PC-3 (cell line): Measurements from ENCODE around the gene PRSS3. TPM values are rescaled to one million over a fixed set of nuclear protein-coding genes. Genes with fewer than 3 reads are reported as not detected.
A peak's percentile ranks its signal among the peaks of the same experiment; 100 is the strongest.
"Not testable (repeated sequence)": the region's sequence is repeated elsewhere in the genome, so short reads cannot be mapped to it uniquely, and the experiment has no call there.

Experiments used
- ATAC-seq: fragments of 200-7000 bp; cut with Tn5 transposase; 2 replicates; pipeline ENCODE4 v1.9.1; 2020; ENCODE audit warnings: mild to moderate bottlenecking, moderate library complexity
- Bru-seq: library from RNA; stranded (reverse); fragments of 400-500 nt; gene quantifications from one replicate; lab custom pipeline; 2021; lab: Mats Ljungman, UMichigan
- BruChase-seq, 2 experiments: library from RNA; stranded (reverse); fragments of 400-500 nt; gene quantifications; one replicate each; lab custom pipeline; 2021; lab: Mats Ljungman, UMichigan
- BruUV-seq: library from RNA; stranded (reverse); fragments of 400-500 nt; replicated peaks from 2 replicates; lab custom pipeline; 2021; lab: Mats Ljungman, UMichigan
- CTCF ChIA-PET: fragments of 300-600 bp; sonication (Branson Sonifier 250); formaldehyde crosslinking; loops from one replicate; lab custom pipeline; 2022; ENCODE audit warnings: antibody characterized with exemption; lab: Charles Lee
- POLR2A ChIA-PET: fragments of 300-600 bp; sonication (Branson Sonifier 250); formaldehyde crosslinking; loops from one replicate; lab custom pipeline; 2022; ENCODE audit warnings: antibody characterized with exemption; ENCODE audit not compliant: unreplicated experiment; lab: Charles Lee
- DNase-seq: peaks from one replicate; pipeline ENCODE4 v3.0.0-alpha.2; 2015
- H2AFZ ChIP-seq: fragments of 300-600 bp; sonication (generic); 2 replicates; pipeline ENCODE4 v1.6.0; 2016; ENCODE audit warnings: antibody characterized with exemption, low read length
- H3F3A ChIP-seq: fragments of 300-600 bp; sonication (generic); one replicate; pipeline ENCODE4 v1.6.0; 2017; ENCODE audit warnings: antibody characterized with exemption, low read length, control low read depth, mild to moderate bottlenecking; ENCODE audit not compliant: unreplicated experiment
- H3K27ac ChIP-seq: fragments of 300-600 bp; sonication (generic); 2 replicates; pipeline ENCODE4 v1.5.1; 2016; ENCODE audit warnings: mild to moderate bottlenecking, low read length
- H3K27me3 ChIP-seq: fragments of 300-600 bp; sonication (generic); 2 replicates; pipeline ENCODE4 v1.6.1; 2016; ENCODE audit warnings: low read length, mixed read lengths
- H3K36me3 ChIP-seq: fragments of 300-600 bp; sonication (generic); 2 replicates; pipeline ENCODE4 v1.6.1; 2016; ENCODE audit warnings: low read depth, mixed run types, low read length, mixed read lengths
- H3K4me1 ChIP-seq: fragments of 300-600 bp; sonication (generic); 2 replicates; pipeline ENCODE4 v1.5.1; 2016; ENCODE audit warnings: low read length; ENCODE audit not compliant: insufficient read depth
- H3K4me2 ChIP-seq: fragments of 300-600 bp; sonication (generic); 2 replicates; pipeline ENCODE4 v1.6.0; 2016; ENCODE audit warnings: low read length
- H3K4me3 ChIP-seq: fragments of 300-600 bp; sonication (generic); 2 replicates; pipeline ENCODE4 v1.5.1; 2016; ENCODE audit warnings: mild to moderate bottlenecking, low read length, mixed read lengths
- H3K79me2 ChIP-seq: fragments of 300-600 bp; sonication (generic); 2 replicates; pipeline ENCODE4 v1.6.1; 2017; ENCODE audit warnings: low read length, mixed read lengths
- H3K9ac ChIP-seq: fragments of 300-600 bp; sonication (generic); 2 replicates; pipeline ENCODE4 v1.6.0; 2016; ENCODE audit warnings: mild to moderate bottlenecking, low read length
- H3K9me2 ChIP-seq: fragments of 300-600 bp; sonication (generic); replicated peaks from 2 replicates; pipeline ENCODE4 v1.6.1; 2016; ENCODE audit warnings: mixed run types, low read length, mixed read lengths
- H3K9me3 ChIP-seq: fragments of 300-600 bp; sonication (generic); 2 replicates; pipeline ENCODE4 v1.6.1; 2016; ENCODE audit warnings: low read length, mixed read lengths
- H4K20me1 ChIP-seq: fragments of 300-600 bp; sonication (generic); 2 replicates; pipeline ENCODE4 v1.6.1; 2016; ENCODE audit warnings: low read length, mixed read lengths
- EZH2 ChIP-seq: fragments of 300-600 bp; sonication (generic); IDR thresholded peaks from one replicate; pipeline ENCODE4 v1.6.1; 2017; ENCODE audit warnings: antibody characterized with exemption, mild to moderate bottlenecking, low read length; ENCODE audit not compliant: unreplicated experiment
- EZH2phosphoT487 ChIP-seq: fragments of 300-600 bp; sonication (generic); IDR thresholded peaks from 2 replicates; pipeline ENCODE4 v1.6.1; 2018; ENCODE audit warnings: mild to moderate bottlenecking, antibody characterized with exemption, low read length, borderline replicate concordance
- intact Hi-C: fragments of 100-400 bp; cut with micrococcal nuclease; formaldehyde crosslinking; loops from 2 replicates; pipeline ENCODE4 v1.9.0; 2023
- long read RNA-seq: library from polyadenylated mRNA; unstranded; transcript quantifications from one replicate; pipeline ENCODE4 v2.0.0, GENCODE V29; 2021; ENCODE audit not compliant: unreplicated experiment
- total RNA-seq: library from RNA; depleted of rRNA; stranded (reverse); fragments of >200 nt; gene quantifications from 2 replicates; pipeline ENCODE4 v1.2.3, GENCODE V29; 2014; rRNA removed
- TF ChIP-seq, protein P1 (sequence below): fragments of 300-600 bp; sonication (generic); conservative IDR thresholded peaks from 2 replicates; pipeline ENCODE4 v1.5.1; 2017; ENCODE audit warnings: antibody characterized with exemption, low read depth, mild to moderate bottlenecking, low read length

The PRSS3 gene
- total RNA-seq: 225 and 240 TPM in 2 replicates
- Bru-seq, nascent RNA: percentile 98 among the genes with signal in this experiment
- percentile 90 among the genes with signal in this experiment for BruChase-seq, experiment 1, labeled RNA remaining after a 6-hour chase
- percentile 95 among the genes with signal in this experiment for BruChase-seq, experiment 2, labeled RNA remaining after a 2-hour chase
- long read RNA-seq, transcript PRSS3-202 (5 exons, 966 nt): major isoform, 278 of 368 reads
- long read RNA-seq, partial matches to known transcripts: 50 of 368 reads
- long read RNA-seq, other reads (novel, unspliced or antisense): 38 of 368 reads

DNA sequence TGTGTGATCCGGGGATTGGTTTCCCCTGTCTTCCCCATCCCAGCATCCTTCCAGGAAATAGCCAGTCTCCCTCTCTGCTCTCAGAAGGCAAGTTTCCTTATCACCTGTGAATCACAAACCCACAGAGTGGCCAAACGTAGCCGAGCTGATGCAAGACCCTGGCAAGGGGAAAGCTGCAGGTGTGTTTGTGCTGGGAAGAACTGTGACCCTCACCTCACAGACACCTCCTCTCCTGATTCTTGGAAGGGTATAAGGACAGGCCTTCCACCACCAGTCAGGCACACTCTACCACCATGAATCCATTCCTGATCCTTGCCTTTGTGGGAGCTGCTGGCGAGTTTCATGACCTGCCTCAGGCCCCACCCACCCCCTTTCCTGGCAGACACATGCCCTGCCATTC is at the start of gene PRSS3:
Gene PRSS3, plus strand, starts transcription at position 281 of the 400 bp plus-strand sequence. Its CDS starts 13 bp downstream, at position 294.
- no TSS peak for BruUV-seq
- no peaks in the 10 kb centered on the region for H3K27me3 ChIP-seq
- ChIA-PET POLR2A (no interaction called here), CTCF (no interaction called here)
- TF ChIP-seq, protein P1, sequence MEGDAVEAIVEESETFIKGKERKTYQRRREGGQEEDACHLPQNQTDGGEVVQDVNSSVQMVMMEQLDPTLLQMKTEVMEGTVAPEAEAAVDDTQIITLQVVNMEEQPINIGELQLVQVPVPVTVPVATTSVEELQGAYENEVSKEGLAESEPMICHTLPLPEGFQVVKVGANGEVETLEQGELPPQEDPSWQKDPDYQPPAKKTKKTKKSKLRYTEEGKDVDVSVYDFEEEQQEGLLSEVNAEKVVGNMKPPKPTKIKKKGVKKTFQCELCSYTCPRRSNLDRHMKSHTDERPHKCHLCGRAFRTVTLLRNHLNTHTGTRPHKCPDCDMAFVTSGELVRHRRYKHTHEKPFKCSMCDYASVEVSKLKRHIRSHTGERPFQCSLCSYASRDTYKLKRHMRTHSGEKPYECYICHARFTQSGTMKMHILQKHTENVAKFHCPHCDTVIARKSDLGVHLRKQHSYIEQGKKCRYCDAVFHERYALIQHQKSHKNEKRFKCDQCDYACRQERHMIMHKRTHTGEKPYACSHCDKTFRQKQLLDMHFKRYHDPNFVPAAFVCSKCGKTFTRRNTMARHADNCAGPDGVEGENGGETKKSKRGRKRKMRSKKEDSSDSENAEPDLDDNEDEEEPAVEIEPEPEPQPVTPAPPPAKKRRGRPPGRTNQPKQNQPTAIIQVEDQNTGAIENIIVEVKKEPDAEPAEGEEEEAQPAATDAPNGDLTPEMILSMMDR: no peak
- TF ChIP-seq EZH2: no peak
- no peak for TF ChIP-seq EZH2phosphoT487
- ATAC-seq: no peak
- peaks cover 20% of the 10 kb centered on the region for H3K4me1 ChIP-seq
- no peaks in the 10 kb centered on the region for H3K9me3 ChIP-seq
- H3K27ac ChIP-seq: no peak within 1 kb of the TSS
- no peaks in the 10 kb centered on the region for H4K20me1 ChIP-seq
- peaks cover 21% of the 10 kb centered on the region for H3K79me2 ChIP-seq
- H3K9ac ChIP-seq: no peak within 1 kb of the TSS
- no peak for DNase-seq
- intact Hi-C loops: no loop called here
- H3K9me2 ChIP-seq: no peaks in the 10 kb centered on the region
- H3K36me3 ChIP-seq: peaks cover 35% of the 10 kb centered on the region
- H2AFZ ChIP-seq: no peak within 1 kb of the TSS
- no peak within 1 kb of the TSS for H3K4me2 ChIP-seq
- H3F3A ChIP-seq: no peaks in the 10 kb centered on the region
- no peak within 1 kb of the TSS for H3K4me3 ChIP-seq

DNA sequence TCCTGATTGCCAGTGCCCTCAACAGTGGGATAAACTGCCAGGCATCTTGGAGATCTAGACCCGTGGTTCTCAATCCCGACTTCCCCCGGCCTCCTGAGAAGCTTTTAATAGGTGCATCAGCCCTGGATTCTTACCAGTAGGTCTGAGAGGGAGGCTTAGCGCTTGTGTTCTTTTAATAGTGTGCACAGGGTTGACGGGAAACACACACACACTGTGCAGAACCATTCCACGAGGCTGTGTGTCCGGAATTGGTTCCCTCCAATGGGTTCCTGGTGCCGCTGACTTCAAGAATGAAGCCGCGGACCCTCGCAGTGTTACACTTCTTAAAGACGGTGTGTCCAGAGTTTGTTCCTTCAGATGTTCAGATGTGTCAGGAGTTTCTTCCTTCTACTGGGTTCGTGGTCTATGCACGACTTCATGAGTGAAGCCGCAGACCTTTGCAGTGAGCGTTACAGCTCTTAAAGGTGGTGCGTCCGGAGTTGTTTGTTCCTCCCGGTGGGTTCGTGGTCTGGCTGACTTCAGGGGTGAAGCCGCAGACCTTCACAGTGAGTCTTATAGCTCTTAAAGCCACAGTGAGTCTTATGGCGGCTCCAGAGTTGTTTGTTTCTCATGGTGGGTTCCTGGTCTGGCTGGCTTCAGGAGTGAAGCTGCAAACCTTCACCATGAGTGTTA is 46.6 kb upstream of the PRSS3 start:
- POLR2A ChIA-PET: no interaction called here
- Histone ChIP-seq H3K9me2 (no peaks in the 10 kb centered on the region), H3K9me3 (no peaks in the 10 kb centered on the region), H4K20me1 (no peaks in the 10 kb centered on the region), H3K27ac (no peak overlapping the region), H3K4me3 (no peak overlapping the region), H3F3A (no peaks in the 10 kb centered on the region), H3K4me2 (no peak overlapping the region), H2AFZ (no peak overlapping the region), H3K27me3 (no peaks in the 10 kb centered on the region), H3K79me2 (peaks cover 42% of the 10 kb centered on the region), H3K9ac (no peak overlapping the region), H3K36me3 (no peaks in the 10 kb centered on the region), H3K4me1 (peaks cover 15% of the 10 kb centered on the region)
- DNase-seq (no peak), ATAC-seq (no peak)
- intact Hi-C loops: no loop called here
- CTCF ChIA-PET: no interaction called here
- TF ChIP-seq, protein P1: no peak
- TF ChIP-seq EZH2phosphoT487 (no peak), EZH2 (no peak)
- no TSS peak for BruUV-seq

DNA sequence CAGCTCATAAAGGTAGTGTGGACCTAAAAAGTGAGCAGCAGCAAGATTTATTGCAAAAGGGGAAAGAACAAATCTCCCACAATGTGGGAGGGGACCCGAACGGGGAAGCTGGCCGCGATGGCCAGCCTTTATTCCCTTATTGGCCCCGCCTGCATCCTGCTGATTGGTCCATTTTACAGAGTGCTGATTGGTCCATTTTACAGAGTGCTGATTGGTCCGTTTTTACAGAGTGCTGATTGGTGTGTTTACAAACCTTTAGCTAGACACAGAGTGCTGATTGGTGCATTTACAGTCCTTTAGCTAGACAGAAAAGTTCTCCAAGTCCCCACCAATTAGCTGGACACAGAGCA is 46.1 kb upstream of the PRSS3 start:
- H3F3A ChIP-seq, intact Hi-C loops, H2AFZ ChIP-seq, H3K9ac ChIP-seq, H3K9me2 ChIP-seq, H3K27ac ChIP-seq, H3K4me2 ChIP-seq, BruUV-seq, H3K36me3 ChIP-seq, DNase-seq, CTCF ChIA-PET, H3K27me3 ChIP-seq, H4K20me1 ChIP-seq, ATAC-seq, H3K9me3 ChIP-seq, POLR2A ChIA-PET, H3K4me3 ChIP-seq: not testable (repeated sequence)
- H3K4me1 ChIP-seq: peaks cover 18% of the 10 kb centered on the region
- peaks cover 47% of the 10 kb centered on the region for H3K79me2 ChIP-seq
